Caki2 (cell line): ENCODE data around the gene EDARADD. TPM values are rescaled to one million over a fixed set of nuclear protein-coding genes. Genes with fewer than 3 reads are reported as not detected.
"Not testable (repeated sequence)": the region's sequence is repeated elsewhere in the genome, so short reads cannot be mapped to it uniquely, and the experiment has no call there.

Source experiments
- DNase-seq: peaks from one replicate; pipeline ENCODE4 v3.0.0-alpha.2; 2015; ENCODE audit warnings: low read depth
- in situ Hi-C: cut with HindIII; loops from 2 replicates; pipeline ENCODE4 v1.10.0; 2016; ENCODE audit warnings: low sequenced_read_pairs, low pct_unique_long_range_greater_than_20kb, mixed read lengths
- total RNA-seq: library from RNA; depleted of rRNA; stranded (reverse); fragments of >200 nt; shearing (Covaris generic); gene quantifications from 2 replicates; pipeline ENCODE4 v1.2.3, GENCODE V29; 2014; ENCODE audit warnings: low replicate concordance; rRNA removed

The EDARADD gene
- total RNA-seq: not detected in 2 replicates

DNA sequence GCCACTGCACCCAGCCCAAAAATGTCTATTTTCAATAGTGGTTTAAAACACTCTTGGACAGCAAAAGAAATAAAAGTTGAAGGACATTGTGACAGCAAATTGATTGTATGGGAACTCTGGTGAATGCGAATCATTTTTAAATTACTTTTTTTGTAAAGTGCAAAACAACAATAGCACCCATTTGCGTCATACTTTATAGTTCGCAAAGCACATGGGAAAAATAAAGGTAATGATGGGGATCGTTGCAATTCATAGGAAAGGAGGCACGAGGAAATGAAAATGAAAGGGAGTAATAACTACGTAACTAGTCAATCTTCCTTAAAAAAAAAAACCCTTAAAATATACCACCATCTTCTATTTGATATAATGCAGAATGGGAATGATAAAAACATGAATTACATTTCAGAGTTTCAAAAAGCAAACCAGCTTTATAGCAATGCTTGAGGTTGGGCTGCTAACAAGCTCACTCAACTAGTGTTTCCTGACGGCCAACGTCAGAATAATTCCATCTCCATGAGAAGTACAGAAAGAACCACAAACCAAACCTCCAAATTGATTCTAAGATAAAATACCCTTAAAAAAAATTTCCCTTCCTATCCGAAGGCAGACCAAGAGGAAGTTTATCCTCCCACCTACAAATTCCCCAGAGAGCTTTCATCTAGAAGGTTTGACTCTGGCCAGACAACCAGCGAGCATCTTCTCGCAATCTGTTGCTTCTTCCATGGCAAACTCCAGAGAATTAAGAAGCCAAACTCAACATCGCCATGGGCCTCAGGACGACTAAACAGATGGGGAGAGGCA lies at the start of gene EDARADD:
Gene EDARADD (plus strand): TSS at position 606 of the 801 bp plus-strand sequence. CDS start 159 bp downstream, at position 765.
- no peak for DNase-seq
- in situ Hi-C loops: no loop called here

DNA sequence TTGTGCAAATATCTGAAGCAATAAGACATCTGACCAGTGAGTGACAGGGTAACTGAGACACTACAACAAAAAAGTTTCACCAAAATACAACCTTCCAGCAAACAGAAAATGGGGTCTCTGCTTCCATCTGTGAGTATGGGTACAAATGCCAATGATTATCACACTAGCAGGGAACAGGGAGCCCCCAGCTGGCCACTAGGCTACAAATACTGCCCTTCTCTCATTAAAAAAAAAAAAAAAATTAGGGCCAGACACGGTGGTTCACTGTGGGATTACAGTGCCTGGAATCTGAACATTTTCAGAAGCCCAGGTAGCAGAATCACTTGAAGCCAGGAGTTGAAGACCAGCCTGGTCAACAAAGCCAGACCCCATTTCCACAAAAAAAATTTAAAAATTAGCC lies 48.4 kb upstream of the EDARADD start:
- in situ Hi-C loops: no loop called here
- no peak for DNase-seq

- no peak for DNase-seq
- in situ Hi-C loops: no loop called here
These were observed 46.0 kb upstream of the EDARADD start for GRCh38 chr1:236348071-236348470.

GRCh38 chr1:236350308-236350707 lies 43.8 kb upstream of the EDARADD start:
- in situ Hi-C loops: no loop called here
- no peak for DNase-seq

DNA sequence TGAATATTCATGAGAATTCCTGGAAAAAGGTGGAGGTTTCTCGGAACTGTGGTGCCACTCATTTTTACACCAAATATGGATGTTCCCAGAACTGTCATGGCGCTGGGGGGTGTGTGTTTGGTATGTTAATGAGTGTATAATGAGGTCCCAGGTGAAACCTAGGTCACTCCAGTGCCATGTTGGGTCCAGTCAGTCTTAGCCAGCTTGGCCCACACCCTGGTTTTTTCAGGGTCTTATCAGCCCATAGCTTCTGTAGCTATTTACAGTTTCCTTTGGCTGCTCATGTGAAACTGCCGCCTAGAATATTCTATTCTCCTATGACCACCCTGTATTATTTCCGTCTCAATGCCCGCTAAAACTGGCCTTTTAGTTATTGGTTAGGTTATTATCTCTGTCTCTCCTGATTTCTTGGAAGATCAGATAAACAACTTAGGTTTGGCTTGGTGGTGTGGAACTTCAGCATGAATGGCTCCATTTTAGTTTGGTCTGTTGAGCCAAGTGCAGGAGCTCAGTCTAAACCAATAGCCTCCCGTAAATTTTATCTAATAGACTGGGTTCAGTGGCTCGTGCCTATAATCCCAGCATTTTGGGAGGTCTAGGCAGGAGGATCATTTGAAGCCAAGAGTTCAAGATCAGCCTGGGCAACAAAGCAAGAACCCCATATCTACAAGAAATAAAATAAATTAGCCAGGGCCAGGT lies 42.1 kb upstream of the EDARADD start:
- DNase-seq: no peak
- in situ Hi-C loops: no loop called here

DNA sequence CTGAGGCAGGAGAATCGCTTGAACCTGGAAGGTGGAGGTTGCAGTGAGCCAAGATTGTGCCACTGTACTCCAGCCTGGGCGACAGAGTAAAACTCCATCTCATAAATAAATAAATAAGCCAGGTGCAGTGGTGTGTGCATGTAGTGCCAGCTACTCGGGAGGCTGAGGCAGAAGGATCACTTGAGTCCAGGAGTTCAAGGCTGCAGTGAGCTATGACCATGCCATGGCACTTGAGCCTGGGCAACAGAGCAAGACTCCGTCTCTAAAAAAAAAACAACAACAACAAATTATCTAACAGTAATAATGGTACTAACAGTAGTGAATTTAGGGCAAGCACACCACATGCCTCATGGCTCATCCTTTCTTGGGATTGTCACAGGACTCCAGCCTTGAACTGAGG lies 41.3 kb upstream of the EDARADD start:
- in situ Hi-C loops, DNase-seq: not testable (repeated sequence)

DNA sequence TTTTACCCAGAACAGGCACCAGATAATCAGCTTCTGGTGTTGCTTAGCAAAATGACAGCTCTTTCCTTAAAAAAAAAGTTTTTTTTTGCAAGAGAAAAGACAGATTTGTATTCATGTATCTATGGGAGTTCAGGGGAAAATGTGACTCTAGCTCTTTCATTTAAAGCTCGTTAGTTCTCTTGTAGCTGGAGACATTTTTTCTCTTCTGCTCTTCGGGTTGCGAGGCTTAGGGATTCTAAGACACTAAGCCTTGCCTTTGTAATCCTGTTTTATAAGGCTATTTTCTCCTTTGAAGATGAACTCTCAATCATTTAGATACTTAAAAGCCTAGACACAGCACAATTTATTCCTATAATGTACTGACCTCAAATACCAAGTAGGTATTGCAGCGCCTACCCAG lies 40.3 kb upstream of the EDARADD start:
- no peak for DNase-seq
- in situ Hi-C loops: no loop called here

DNA sequence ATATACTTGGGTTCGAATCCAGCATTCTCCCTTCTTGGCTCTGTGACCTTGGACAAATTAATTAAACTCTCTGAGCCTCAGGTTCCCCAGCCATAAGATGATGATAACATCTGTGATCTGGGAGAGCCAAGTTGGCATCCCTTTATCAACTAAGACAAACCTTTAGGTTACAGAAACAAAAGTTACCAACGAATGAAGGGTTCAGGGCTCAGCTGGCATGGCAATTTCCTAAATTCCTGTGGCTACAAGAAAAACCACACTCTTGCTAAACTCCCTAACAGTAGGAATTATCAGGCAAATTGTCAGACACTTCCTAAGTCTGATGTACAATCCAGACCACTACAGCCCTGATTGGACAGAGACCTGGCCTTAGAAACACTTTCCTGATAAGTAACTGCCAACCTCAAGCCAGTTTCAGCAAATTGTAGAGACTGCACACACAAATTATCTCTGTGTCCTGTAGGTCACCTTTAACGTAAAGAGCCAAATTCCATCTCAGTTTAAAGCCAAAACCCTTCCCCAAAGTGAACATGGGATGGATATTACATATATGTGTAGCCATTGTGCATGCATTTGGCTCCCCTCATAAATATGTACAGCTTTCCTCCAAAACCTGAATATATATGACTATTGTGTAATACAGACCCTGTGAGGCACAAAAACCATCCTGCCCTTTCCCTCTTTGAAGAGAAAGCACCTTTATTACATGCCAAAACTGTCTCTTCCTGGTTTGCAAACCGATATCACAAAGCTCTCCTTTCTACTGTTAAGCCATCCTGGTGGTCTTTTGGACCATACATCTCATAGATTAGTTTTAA lies 39.5 kb upstream of the EDARADD start:
- in situ Hi-C loops: no loop called here
- DNase-seq: no peak

DNA sequence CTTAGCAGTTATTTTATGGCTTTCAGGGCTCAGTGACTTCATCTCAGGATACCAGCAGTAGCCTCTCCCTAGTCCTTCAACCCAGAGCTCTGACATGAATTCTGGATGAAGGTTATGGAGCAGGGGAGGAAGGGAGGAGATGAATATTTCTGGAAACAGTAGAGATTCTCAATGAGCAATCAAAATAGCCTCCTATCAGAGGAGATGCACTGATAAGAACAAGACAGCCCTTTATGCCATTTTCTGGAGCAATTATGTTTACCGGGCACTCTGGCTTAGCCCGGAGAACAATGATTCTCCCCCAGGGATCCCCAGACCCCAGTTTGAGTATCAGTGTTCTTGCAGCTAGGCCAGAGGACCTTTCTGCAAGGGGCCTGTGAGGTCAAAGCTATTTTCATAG lies 37.9 kb upstream of the EDARADD start:
- in situ Hi-C loops: no loop called here
- no peak for DNase-seq

- DNase-seq: no peak
- in situ Hi-C loops: no loop called here
These were observed 32.0 kb upstream of the EDARADD start for GRCh38 chr1:236361909-236362590.

- no peak for DNase-seq
- in situ Hi-C loops: no loop called here
These were observed 30.8 kb upstream of the EDARADD start for GRCh38 chr1:236363237-236363636.

DNA sequence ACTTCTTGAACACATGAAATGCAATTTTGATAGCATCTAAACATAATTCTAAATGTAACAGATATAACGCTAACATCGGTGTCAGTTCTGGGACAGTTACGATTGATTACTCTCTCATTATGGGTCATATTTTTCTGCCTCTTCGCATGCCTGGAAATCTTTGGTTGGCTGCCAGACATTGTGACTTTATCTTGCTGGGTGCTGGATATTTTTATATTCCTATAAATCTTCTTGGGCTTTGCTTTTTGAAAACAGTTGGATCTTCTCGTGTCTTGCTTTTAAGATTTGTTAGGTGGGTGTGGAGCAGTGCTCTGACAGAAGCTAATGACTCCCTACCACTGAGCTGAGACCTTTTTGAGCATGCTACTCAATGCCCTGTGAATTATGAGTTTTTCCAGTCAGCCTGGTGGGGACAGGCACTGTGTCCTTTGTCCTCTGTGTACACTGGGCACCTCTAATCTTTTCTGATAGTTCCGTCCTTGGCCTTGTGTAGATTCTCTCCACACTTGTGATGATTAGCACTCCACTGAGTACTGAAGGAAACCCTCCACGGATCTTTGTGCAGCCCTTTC lies 28.0 kb upstream of the EDARADD start:
- no peak for DNase-seq
- in situ Hi-C loops: no loop called here

GRCh38 chr1:236366681-236367080 lies 27.4 kb upstream of the EDARADD start:
- DNase-seq, in situ Hi-C loops: not testable (repeated sequence)

- in situ Hi-C loops: no loop called here
- no peak for DNase-seq
These were observed 23.7 kb upstream of the EDARADD start for GRCh38 chr1:236370420-236370819.

DNA sequence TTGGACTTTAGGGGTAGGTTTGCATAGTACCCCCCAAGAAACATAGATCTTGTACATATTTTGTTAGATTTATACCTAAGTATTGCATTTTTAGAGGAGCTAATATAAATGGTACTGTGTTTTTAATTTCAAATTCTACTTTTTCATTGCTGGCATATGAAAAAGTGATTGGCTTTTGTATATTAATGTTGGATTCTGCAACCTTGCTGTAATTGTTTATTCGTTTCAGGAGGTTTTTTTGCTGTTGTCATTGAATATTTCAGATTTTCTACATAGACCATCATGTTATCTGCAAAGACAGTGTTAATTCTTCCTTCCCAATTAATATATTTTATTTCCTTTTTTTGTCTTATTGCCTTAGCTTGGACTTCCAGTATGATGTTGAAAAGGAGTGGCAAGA lies 23.0 kb upstream of the EDARADD start:
- DNase-seq: no peak
- in situ Hi-C loops: no loop called here

- in situ Hi-C loops: no loop called here
- DNase-seq: no peak
These were observed 16.1 kb upstream of the EDARADD start for GRCh38 chr1:236377832-236378535.

GRCh38 chr1:236381565-236382158 lies 12.4 kb upstream of the EDARADD start:
- DNase-seq: no peak
- in situ Hi-C loops: loop anchor here (10.0 kb wide), 1 partner anchor 113 kb away; no protein-coding TSS in a partner anchor
